Effector memory CD4-positive, alpha-beta T cell (primary cell): ENCODE results near the gene CARD10.

ENCODE experiments used
- DNase-seq, 3 donors: peaks; one replicate each; pipeline ENCODE4 v3.0.0-alpha.2; 2020
- H3K27ac ChIP-seq: 2 replicates; pipeline ENCODE4 v1.7.0; 2013; ENCODE audit warnings: mild to moderate bottlenecking, low read length, moderate library complexity; ENCODE audit not compliant: insufficient read depth, poor library complexity, severe bottlenecking
- H3K27me3 ChIP-seq: replicated peaks from 2 replicates; pipeline ENCODE4 v1.7.0; 2013; ENCODE audit warnings: mild to moderate bottlenecking, low read length; ENCODE audit not compliant: insufficient read depth, control insufficient read depth, poor library complexity, severe bottlenecking
- H3K36me3 ChIP-seq: 2 replicates; pipeline ENCODE4 v1.7.0; 2013; ENCODE audit warnings: mild to moderate bottlenecking, low read length, moderate library complexity; ENCODE audit not compliant: control insufficient read depth, insufficient read depth
- H3K4me1 ChIP-seq: 2 replicates; pipeline ENCODE4 v1.7.0; 2013; ENCODE audit warnings: low read length, mild to moderate bottlenecking; ENCODE audit not compliant: control insufficient read depth, insufficient read depth, poor library complexity, severe bottlenecking
- H3K4me3 ChIP-seq: 2 replicates; pipeline ENCODE4 v1.7.0; 2013; ENCODE audit warnings: low read length, low read depth, mild to moderate bottlenecking; ENCODE audit not compliant: insufficient read depth, poor library complexity, severe bottlenecking
- H3K9me3 ChIP-seq: 2 replicates; pipeline ENCODE4 v1.7.0; 2013; ENCODE audit warnings: mild to moderate bottlenecking, low read length, moderate library complexity; ENCODE audit not compliant: control insufficient read depth
- total RNA-seq, 3 donors: gene quantifications; one replicate each; lab custom pipeline; 2026; lab: John Stamatoyannopoulos, UW

The CARD10 gene
- total RNA-seq = 0.44 to 0.69 (median 0.58) reads per million in 3 donors

DNA sequence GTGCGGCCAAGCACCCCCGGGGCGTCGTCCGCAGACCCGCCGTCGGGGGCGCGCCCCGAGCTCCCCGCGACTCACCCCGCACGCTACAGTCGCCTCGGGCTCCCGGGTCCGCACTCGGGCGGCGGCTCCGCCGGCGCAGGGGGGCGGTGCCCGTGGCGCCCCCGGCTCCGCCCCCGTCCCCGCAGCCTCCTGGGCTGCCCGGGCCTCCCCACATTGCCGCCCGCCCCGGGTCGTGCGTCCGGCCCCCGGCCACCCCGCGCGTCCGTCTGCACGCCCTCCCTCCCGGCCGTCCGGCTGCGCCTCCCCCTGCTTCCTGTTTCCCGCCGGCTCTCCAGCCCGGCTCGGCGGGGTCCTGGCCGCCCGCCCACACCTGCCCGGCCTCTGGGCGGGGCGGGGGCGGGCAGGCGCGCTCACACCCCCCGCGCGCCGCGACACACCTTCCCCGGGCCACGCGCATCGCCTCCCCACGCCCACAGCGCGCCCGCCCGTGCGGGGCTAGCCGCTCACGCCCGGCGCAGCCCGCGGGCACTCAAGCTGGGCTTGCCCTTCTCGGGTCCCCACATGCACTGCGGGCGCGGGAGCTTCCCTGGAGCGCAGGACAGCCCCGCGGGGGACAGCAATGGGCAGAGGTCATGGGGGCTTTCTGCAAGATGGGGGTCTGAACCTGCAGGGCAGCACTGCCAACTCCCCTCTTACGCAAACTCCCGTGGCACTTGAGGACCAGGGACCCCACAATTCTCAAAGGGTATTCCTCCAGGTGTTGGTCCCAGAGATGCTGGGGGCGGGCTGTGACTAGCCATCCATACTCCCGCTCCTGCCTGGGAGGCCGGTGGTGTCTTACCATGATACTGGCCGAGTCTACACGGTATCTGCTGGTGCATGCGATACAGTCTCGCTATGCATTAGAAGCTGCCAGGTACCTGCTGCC is at the start of gene CARD10:
TSS of gene CARD10 (minus strand) at position 148 of the 928 bp plus-strand sequence. CDS start 215 bp downstream, outside the sequence.
- no peaks in the 10 kb centered on the region for H3K9me3 ChIP-seq
- peaks cover 14% of the 10 kb centered on the region for H3K27me3 ChIP-seq
- peaks cover 5% of the 10 kb centered on the region for H3K4me1 ChIP-seq
- no peak for DNase-seq
- no peaks in the 10 kb centered on the region for H3K36me3 ChIP-seq
- peak within 1 kb of the TSS; percentile 57 for H3K4me3 ChIP-seq
- no peak within 1 kb of the TSS for H3K27ac ChIP-seq

- Histone ChIP-seq H3K27ac (no peak overlapping the region), H3K4me1 (peaks cover 18% of the 10 kb centered on the region), H3K9me3 (no peaks in the 10 kb centered on the region), H3K27me3 (no peaks in the 10 kb centered on the region), H3K36me3 (no peaks in the 10 kb centered on the region), H3K4me3 (no peak overlapping the region)
- no peak for DNase-seq
Observed at GRCh38 chr22:37568448-37569008, 49.3 kb upstream of the CARD10 start.

DNA sequence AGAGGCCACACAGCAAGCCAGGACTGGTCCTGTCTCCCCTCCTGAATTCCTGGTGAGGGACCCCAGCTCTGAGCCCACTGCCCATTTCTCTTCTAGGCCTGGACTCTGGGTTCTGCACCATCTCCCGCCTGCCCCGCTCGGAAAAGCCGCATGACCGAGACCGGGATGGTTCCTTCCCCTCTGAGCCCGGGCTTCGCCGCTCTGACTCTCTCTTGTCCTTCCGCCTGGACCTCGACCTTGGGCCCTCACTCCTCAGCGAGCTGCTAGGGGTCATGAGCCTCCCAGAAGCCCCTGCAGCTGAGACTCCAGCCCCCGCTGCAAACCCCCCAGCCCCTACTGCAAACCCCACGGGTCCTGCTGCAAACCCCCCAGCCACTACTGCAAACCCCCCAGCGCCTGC is 48.8 kb upstream of the CARD10 start:
- no peaks in the 10 kb centered on the region for H3K9me3 ChIP-seq
- H3K4me1 ChIP-seq = peaks cover 18% of the 10 kb centered on the region
- no peaks in the 10 kb centered on the region for H3K36me3 ChIP-seq
- H3K4me3 ChIP-seq = no peak overlapping the region
- no peaks in the 10 kb centered on the region for H3K27me3 ChIP-seq
- H3K27ac ChIP-seq = no peak overlapping the region
- no peak for DNase-seq

- peaks cover 7% of the 10 kb centered on the region for H3K27me3 ChIP-seq
- H3K27ac ChIP-seq = no peak overlapping the region
- H3K36me3 ChIP-seq = no peaks in the 10 kb centered on the region
- DNase-seq = peak; percentile 79 to 92 (median 90)
- peaks cover 21% of the 10 kb centered on the region for H3K4me1 ChIP-seq
- H3K9me3 ChIP-seq = no peaks in the 10 kb centered on the region
- peak overlapping the region; percentile 12 for H3K4me3 ChIP-seq
Observed at GRCh38 chr22:37566903-37567798, 47.9 kb upstream of the CARD10 start.

DNA sequence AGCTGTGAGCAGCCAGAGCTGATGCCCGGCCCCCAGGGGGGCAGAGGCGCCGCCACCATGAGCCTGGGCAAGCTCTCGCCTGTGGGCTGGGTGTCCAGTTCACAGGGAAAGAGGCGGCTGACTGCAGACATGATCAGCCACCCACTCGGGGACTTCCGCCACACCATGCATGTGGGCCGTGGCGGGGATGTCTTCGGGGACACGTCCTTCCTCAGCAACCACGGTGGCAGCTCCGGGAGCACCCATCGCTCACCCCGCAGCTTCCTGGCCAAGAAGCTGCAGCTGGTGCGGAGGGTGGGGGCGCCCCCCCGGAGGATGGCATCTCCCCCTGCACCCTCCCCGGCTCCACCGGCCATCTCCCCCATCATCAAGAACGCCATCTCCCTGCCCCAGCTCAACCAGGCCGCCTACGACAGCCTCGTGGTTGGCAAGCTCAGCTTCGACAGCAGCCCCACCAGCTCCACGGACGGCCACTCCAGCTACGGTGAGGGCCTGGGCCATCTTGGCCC is 47.2 kb upstream of the CARD10 start:
- Histone ChIP-seq H3K36me3 (no peaks in the 10 kb centered on the region), H3K4me1 (peaks cover 29% of the 10 kb centered on the region), H3K4me3 (peak overlapping the region; percentile 12), H3K27me3 (peaks cover 15% of the 10 kb centered on the region), H3K9me3 (no peaks in the 10 kb centered on the region), H3K27ac (no peak overlapping the region)
- peak; percentile 19 to 30 (median 25) for DNase-seq

DNA sequence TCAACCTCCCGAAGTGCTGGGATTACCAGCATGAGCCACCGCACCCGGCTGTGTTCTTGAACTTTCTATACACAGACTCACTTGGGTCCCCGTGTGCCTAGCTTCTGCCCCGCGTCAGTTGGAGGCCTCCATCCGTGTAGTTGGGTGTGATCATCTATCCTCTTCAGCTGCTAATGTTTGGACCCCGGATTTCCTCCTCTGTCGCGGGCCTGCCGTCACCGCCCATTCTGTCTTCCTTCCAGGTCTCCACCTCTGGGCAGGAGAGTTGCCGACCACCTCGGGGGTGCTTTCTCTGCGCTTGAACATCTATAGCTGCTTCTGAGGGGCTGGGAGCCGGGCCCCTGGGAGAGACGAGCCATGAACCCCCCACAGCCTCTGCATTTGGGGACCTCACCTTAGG is 46.6 kb upstream of the CARD10 start:
- H3K27me3 ChIP-seq = peaks cover 20% of the 10 kb centered on the region
- peaks cover 35% of the 10 kb centered on the region for H3K4me1 ChIP-seq
- H3K27ac ChIP-seq = no peak overlapping the region
- H3K4me3 ChIP-seq = peak overlapping the region; percentile 12
- no peak for DNase-seq
- H3K9me3 ChIP-seq = no peaks in the 10 kb centered on the region
- H3K36me3 ChIP-seq = no peaks in the 10 kb centered on the region

DNA sequence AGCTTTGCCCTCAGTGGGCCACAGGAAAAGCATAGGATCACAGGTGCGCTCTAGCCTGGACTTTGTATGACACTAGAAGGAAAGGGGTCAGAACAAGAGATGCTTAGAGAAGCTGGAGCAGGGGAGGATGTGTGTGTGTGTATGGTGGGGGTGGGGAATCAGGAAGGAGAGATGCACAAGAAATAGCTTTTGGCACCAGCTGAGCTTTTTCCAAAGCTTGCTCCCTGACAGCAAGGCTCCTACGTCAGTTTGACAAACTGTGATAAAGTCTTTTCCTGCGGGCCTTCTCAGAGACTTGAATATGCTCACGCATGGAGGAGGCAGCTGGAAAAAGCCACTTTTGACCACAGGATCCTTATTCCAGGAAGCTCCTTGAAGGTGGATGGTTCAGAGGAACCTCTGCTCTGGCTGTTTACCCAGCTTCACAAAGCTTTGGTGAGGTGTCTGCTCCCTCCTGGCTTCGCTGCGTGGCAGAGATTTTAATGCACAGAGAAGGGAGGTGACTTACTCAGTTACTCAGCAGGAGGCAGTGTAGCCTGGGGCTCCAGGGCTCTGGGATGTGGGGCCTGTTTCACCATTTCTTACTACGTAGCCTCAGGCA is 45.0 kb upstream of the CARD10 start:
- no peak overlapping the region for H3K27ac ChIP-seq
- H3K4me1 ChIP-seq = peaks cover 41% of the 10 kb centered on the region
- DNase-seq = no peak
- no peak overlapping the region for H3K4me3 ChIP-seq
- H3K27me3 ChIP-seq = peaks cover 28% of the 10 kb centered on the region
- no peaks in the 10 kb centered on the region for H3K36me3 ChIP-seq
- no peaks in the 10 kb centered on the region for H3K9me3 ChIP-seq

DNA sequence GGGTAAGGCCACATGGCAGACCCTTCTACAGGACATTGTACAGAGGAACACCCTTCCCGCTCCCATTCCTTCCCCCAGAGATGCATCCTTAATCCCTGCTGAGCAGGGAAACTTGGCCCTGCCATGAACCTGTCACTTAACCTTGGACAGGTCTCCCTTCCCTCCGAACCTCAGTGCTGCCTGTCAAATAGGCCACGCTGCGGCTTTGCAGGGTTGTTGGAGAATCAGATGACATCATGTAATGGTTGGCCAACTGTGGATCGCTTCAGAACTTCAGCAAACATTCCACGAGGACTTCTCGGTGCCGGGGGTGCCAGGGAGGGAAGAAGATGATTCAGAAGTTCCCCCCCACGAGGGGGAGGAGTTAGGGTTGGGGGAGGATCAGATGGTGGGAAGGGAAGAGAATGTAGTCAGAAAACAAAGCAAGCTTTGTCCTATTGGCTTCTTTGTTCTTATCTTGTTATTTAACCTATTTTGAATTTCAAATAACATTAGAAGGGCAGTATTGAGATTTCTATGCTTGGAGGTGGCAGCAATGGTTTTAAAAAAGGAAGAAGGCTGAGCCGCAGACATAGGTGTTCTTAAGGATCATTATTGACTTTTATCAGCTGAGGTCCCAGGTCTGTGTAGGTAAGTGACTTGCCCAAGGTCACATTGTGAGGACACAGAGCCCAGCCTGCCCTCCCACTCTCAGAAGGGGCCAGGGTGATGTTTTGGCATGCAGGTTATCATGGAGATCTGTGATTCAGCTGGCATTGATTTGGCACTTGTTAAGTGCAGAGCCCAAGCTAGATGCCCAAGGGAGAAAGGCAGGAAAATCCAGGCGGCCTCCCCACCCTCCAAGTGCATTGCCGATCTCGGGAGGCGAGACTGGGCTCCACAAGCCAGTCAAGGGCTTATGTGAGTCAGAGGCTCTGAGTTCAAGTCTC is 44.2 kb upstream of the CARD10 start:
- DNase-seq = no peak
- no peak overlapping the region for H3K4me3 ChIP-seq
- peaks cover 28% of the 10 kb centered on the region for H3K27me3 ChIP-seq

More for the DNA sequence above, 44.2 kb upstream of the CARD10 start:
- Histone ChIP-seq H3K9me3 (no peaks in the 10 kb centered on the region), H3K36me3 (no peaks in the 10 kb centered on the region), H3K4me1 (peaks cover 41% of the 10 kb centered on the region), H3K27ac (no peak overlapping the region)
